Measurements from ENCODE around the gene MISP. TPM values are rescaled to one million over a fixed set of nuclear protein-coding genes. Genes with fewer than 3 reads are reported as not detected.

Gene MISP
- total and polyA plus RNA-seq, 2 of the 8 experiments (the other 6 are each of a cell fraction or from before 2014, with no cell fraction given): 0.43 to 0.45 TPM

DNA sequence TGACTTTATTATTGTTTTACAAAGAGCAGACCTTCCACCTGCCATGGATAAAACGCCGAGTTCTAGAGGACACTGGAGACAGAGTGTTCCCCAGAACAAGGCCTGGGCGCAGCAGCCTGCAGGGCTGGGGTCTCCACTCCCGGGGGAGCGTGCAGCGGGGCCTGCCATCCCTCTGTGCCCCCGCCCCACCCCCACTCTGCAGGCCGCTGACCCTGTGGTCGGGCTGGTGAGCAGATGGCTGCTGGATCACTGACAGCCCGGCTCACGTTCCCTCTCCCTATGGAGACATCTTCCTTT is 37.7 kb downstream of the MISP start (continued):
- TF ChIP-seq, protein P1, sequence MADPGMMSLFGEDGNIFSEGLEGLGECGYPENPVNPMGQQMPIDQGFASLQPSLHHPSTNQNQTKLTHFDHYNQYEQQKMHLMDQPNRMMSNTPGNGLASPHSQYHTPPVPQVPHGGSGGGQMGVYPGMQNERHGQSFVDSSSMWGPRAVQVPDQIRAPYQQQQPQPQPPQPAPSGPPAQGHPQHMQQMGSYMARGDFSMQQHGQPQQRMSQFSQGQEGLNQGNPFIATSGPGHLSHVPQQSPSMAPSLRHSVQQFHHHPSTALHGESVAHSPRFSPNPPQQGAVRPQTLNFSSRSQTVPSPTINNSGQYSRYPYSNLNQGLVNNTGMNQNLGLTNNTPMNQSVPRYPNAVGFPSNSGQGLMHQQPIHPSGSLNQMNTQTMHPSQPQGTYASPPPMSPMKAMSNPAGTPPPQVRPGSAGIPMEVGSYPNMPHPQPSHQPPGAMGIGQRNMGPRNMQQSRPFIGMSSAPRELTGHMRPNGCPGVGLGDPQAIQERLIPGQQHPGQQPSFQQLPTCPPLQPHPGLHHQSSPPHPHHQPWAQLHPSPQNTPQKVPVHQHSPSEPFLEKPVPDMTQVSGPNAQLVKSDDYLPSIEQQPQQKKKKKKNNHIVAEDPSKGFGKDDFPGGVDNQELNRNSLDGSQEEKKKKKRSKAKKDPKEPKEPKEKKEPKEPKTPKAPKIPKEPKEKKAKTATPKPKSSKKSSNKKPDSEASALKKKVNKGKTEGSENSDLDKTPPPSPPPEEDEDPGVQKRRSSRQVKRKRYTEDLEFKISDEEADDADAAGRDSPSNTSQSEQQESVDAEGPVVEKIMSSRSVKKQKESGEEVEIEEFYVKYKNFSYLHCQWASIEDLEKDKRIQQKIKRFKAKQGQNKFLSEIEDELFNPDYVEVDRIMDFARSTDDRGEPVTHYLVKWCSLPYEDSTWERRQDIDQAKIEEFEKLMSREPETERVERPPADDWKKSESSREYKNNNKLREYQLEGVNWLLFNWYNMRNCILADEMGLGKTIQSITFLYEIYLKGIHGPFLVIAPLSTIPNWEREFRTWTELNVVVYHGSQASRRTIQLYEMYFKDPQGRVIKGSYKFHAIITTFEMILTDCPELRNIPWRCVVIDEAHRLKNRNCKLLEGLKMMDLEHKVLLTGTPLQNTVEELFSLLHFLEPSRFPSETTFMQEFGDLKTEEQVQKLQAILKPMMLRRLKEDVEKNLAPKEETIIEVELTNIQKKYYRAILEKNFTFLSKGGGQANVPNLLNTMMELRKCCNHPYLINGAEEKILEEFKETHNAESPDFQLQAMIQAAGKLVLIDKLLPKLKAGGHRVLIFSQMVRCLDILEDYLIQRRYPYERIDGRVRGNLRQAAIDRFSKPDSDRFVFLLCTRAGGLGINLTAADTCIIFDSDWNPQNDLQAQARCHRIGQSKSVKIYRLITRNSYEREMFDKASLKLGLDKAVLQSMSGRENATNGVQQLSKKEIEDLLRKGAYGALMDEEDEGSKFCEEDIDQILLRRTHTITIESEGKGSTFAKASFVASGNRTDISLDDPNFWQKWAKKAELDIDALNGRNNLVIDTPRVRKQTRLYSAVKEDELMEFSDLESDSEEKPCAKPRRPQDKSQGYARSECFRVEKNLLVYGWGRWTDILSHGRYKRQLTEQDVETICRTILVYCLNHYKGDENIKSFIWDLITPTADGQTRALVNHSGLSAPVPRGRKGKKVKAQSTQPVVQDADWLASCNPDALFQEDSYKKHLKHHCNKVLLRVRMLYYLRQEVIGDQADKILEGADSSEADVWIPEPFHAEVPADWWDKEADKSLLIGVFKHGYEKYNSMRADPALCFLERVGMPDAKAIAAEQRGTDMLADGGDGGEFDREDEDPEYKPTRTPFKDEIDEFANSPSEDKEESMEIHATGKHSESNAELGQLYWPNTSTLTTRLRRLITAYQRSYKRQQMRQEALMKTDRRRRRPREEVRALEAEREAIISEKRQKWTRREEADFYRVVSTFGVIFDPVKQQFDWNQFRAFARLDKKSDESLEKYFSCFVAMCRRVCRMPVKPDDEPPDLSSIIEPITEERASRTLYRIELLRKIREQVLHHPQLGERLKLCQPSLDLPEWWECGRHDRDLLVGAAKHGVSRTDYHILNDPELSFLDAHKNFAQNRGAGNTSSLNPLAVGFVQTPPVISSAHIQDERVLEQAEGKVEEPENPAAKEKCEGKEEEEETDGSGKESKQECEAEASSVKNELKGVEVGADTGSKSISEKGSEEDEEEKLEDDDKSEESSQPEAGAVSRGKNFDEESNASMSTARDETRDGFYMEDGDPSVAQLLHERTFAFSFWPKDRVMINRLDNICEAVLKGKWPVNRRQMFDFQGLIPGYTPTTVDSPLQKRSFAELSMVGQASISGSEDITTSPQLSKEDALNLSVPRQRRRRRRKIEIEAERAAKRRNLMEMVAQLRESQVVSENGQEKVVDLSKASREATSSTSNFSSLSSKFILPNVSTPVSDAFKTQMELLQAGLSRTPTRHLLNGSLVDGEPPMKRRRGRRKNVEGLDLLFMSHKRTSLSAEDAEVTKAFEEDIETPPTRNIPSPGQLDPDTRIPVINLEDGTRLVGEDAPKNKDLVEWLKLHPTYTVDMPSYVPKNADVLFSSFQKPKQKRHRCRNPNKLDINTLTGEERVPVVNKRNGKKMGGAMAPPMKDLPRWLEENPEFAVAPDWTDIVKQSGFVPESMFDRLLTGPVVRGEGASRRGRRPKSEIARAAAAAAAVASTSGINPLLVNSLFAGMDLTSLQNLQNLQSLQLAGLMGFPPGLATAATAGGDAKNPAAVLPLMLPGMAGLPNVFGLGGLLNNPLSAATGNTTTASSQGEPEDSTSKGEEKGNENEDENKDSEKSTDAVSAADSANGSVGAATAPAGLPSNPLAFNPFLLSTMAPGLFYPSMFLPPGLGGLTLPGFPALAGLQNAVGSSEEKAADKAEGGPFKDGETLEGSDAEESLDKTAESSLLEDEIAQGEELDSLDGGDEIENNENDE (IDR thresholded peaks at IDR 0.05; ENCODE audit: insufficient replicate concordance, low read length): no peak
- TF ChIP-seq EP300 (IDR thresholded peaks at IDR 0.05; ENCODE audit: borderline replicate concordance in 1 of 2, low read depth in 2 of 2, low read length in 2 of 2): no peak
- TF ChIP-seq, protein P2, sequence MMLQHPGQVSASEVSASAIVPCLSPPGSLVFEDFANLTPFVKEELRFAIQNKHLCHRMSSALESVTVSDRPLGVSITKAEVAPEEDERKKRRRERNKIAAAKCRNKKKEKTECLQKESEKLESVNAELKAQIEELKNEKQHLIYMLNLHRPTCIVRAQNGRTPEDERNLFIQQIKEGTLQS (IDR thresholded peaks at IDR 0.05; ENCODE audit: insufficient read depth, low read depth, low read length): no peak
